ENCODE data around the gene HOXB5.

The HOXB5 gene

DNA sequence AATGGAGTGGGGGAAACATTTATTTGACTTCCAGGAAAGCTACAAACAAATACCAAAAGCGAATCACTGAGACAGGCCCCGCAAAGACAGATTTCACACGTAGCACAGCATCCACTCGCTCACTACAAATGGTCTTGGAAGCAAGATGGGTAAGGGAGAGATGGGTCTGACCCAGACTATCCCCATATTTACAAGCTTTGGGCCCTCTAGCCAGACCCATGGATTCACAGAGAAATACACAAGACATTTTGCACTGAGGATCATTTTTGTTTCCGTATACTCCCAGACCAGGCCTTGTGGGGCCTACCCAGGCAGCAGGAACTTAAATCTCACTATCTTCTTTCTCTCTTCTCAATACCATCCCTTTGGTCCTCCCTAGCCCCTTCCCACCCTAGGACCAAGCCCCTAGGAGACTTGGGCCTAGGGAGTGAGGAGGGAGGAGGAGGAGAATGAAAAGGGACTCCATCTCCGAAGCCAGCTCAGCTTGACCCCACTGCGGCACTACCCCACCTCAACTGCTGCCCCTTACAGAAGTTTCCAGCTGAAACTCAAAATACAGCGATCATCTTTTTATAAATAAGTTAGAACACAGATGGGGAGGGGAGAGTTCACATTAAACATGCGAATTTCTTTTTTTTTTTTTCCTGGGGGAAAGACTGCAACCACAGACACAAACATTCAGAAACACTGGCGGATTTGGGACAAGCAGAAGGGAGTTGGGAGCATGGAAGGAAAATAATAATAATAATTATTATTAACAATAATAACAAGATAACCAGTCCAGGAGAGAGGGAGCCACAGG lies 2.1 kb downstream of the HOXB5 start:
- Histone ChIP-seq H4K91ac (ENCODE audit: low read depth, low read length, poor library complexity) (no peak overlapping the region), H4K8ac (ENCODE audit: low read depth, low read length) (no peak overlapping the region), H3K14ac (ENCODE audit: low read length) (no peak overlapping the region), H2BK12ac (ENCODE audit: low read length) (no peak overlapping the region), H3K36me3 (replicated peaks in 1 of 2; ENCODE audit: control insufficient read depth in 2 of 2, insufficient read depth in 2 of 2, low read length in 2 of 2) (no peaks in the 10 kb centered on the region), H3K27me3 (ENCODE audit: control insufficient read depth in 3 of 3, insufficient read depth in 3 of 3, low read depth in 1 of 3, low read length in 3 of 3) (peaks cover 59 to 100% (median 100%) of the 10 kb centered on the region in 3 experiments), H3K23ac (ENCODE audit: low read depth, low read length, poor library complexity) (no peak overlapping the region), H3K9me3 (replicated peaks in 1 of 2; ENCODE audit: control insufficient read depth in 2 of 2, insufficient read depth in 1 of 2, low read depth in 1 of 2, low read length in 2 of 2) (peaks cover 0 to 1% of the 10 kb centered on the region in 2 donors), H2AK5ac (ENCODE audit: low read depth, low read length) (no peak overlapping the region), H2BK15ac (ENCODE audit: low read length) (no peak overlapping the region), H3K4me2 (ENCODE audit: insufficient read depth, low read length, poor library complexity, severe bottlenecking) (no peak overlapping the region), H2BK5ac (ENCODE audit: low read length) (no peak overlapping the region), H3K4ac (ENCODE audit: low read length) (no peak overlapping the region), H3K9ac (ENCODE audit: low read depth, low read length, poor library complexity) (no peak overlapping the region), H3K4me3 (ENCODE audit: low read length in 2 of 2) (no peak overlapping the region), H3K4me1 (ENCODE audit: control insufficient read depth in 2 of 2, insufficient read depth in 1 of 2, low read depth in 1 of 2, low read length in 2 of 2) (no peaks in the 10 kb centered on the region), H2AFZ (ENCODE audit: low read length) (no peak overlapping the region), H3K27ac (replicated peaks; ENCODE audit: low read length) (no peak overlapping the region), H2BK120ac (ENCODE audit: low read depth, low read length) (no peak overlapping the region), H3K79me1 (ENCODE audit: low read depth, low read length) (no peaks in the 10 kb centered on the region), H3K18ac (ENCODE audit: low read length) (no peak overlapping the region)
- WGBS, 2 donors (ENCODE audit: extremely low coverage in 2 of 2, insufficient read length in 2 of 2, insufficient replicate concordance in 1 of 2), result no CpG with 5 or more reads among the region's 10 CpGs
- DNase-seq (ENCODE audit: low spot score), result no peak

- Histone ChIP-seq H3K27me3 (ENCODE audit: control insufficient read depth in 3 of 3, insufficient read depth in 3 of 3, low read depth in 1 of 3, low read length in 3 of 3) (peaks cover 58 to 100% (median 100%) of the 10 kb centered on the region in 3 experiments), H3K36me3 (replicated peaks in 1 of 2; ENCODE audit: control insufficient read depth in 2 of 2, insufficient read depth in 2 of 2, low read length in 2 of 2) (no peaks in the 10 kb centered on the region), H4K8ac (ENCODE audit: low read depth, low read length) (no peak overlapping the region), H3K4me2 (ENCODE audit: insufficient read depth, low read length, poor library complexity, severe bottlenecking) (no peak overlapping the region), H4K91ac (ENCODE audit: low read depth, low read length, poor library complexity) (no peak overlapping the region), H3K4me1 (ENCODE audit: control insufficient read depth in 2 of 2, insufficient read depth in 1 of 2, low read depth in 1 of 2, low read length in 2 of 2) (no peaks in the 10 kb centered on the region), H3K27ac (replicated peaks; ENCODE audit: low read length) (no peak overlapping the region), H3K23ac (ENCODE audit: low read depth, low read length, poor library complexity) (no peak overlapping the region), H2BK15ac (ENCODE audit: low read length) (no peak overlapping the region), H2BK5ac (ENCODE audit: low read length) (no peak overlapping the region), H2BK120ac (ENCODE audit: low read depth, low read length) (no peak overlapping the region), H3K79me1 (ENCODE audit: low read depth, low read length) (no peaks in the 10 kb centered on the region), H3K18ac (ENCODE audit: low read length) (no peak overlapping the region), H3K9me3 (replicated peaks in 1 of 2; ENCODE audit: control insufficient read depth in 2 of 2, insufficient read depth in 1 of 2, low read depth in 1 of 2, low read length in 2 of 2) (peaks cover 0 to 1% of the 10 kb centered on the region in 2 donors), H3K4me3 (ENCODE audit: low read length in 2 of 2) (no peak overlapping the region), H2BK12ac (ENCODE audit: low read length) (no peak overlapping the region), H2AK5ac (ENCODE audit: low read depth, low read length) (no peak overlapping the region), H2AFZ (ENCODE audit: low read length) (no peak overlapping the region), H3K4ac (ENCODE audit: low read length) (no peak overlapping the region), H3K14ac (ENCODE audit: low read length) (no peak overlapping the region), H3K9ac (ENCODE audit: low read depth, low read length, poor library complexity) (no peak overlapping the region)
- DNase-seq (ENCODE audit: low spot score), result no peak
These were observed 2.9 kb downstream of the HOXB5 start for GRCh38 chr17:48590607-48591161.

DNA sequence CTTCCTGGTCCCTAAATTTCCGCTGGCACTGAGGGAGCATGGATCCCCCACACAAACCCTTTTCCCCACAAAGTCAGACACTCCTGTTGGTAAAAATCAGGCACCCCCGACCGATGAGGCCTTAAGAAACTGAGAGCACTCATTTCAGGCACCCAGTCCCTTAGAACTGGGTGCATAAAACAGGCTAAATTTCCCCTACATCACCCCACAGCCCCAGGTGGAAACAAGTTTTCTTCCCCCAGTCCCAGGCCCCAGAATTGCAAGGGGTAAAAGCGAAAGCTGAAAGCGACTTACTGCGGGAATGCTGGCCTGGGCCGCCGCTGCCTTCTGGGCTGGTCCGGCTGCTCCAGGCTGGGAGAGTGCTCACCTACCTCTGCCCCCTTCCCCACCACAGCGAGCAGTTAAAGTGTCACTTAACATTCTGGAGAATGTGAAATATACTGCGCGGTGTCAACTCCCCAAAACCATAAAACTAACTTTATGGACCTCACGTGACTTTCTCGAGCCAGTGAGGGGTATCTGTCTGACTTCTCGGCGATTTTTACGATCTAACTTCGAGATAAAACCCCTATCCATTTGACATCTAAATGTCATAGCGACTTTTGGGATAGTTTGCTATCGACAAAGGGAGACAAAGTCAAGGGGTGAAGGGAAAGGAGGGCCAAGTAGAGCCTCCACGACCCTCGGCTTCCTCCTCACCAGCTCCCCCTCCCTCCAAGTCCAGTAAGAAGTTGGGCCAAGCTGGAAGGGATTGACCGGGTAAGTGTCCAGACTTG lies 3.6 kb downstream of the HOXB5 start, which contains the start of gene HOXB3:
HOXB3 (minus strand) TSS at position 411 of the 776 bp plus-strand sequence. CDS start 37,767 bp downstream, outside the sequence.
- no CpG with 5 or more reads among the region's 23 CpGs for WGBS, 2 donors (ENCODE audit: extremely low coverage in 2 of 2, insufficient read length in 2 of 2, insufficient replicate concordance in 1 of 2)
- no peak within 1 kb of the TSS for H3K27ac ChIP-seq (replicated peaks; ENCODE audit: low read length)

More for the DNA sequence above, 3.6 kb downstream of the HOXB5 start, which contains the start of gene HOXB3:
- H3K4me3 ChIP-seq (ENCODE audit: low read length in 2 of 2), result no peak within 1 kb of the TSS
- no peak within 1 kb of the TSS for H2BK12ac ChIP-seq (ENCODE audit: low read length)
- no peak within 1 kb of the TSS for H4K91ac ChIP-seq (ENCODE audit: low read depth, low read length, poor library complexity)
- H3K79me1 ChIP-seq (ENCODE audit: low read depth, low read length), result no peaks in the 10 kb centered on the region
- no peak within 1 kb of the TSS for H2BK120ac ChIP-seq (ENCODE audit: low read depth, low read length)
- no peaks in the 10 kb centered on the region for H3K36me3 ChIP-seq (replicated peaks in 1 of 2; ENCODE audit: control insufficient read depth in 2 of 2, insufficient read depth in 2 of 2, low read length in 2 of 2)
- H2BK5ac ChIP-seq (ENCODE audit: low read length), result no peak within 1 kb of the TSS
- no peak within 1 kb of the TSS for H3K9ac ChIP-seq (ENCODE audit: low read depth, low read length, poor library complexity)
- no peak within 1 kb of the TSS for H2AK5ac ChIP-seq (ENCODE audit: low read depth, low read length)
- H3K4ac ChIP-seq (ENCODE audit: low read length), result no peak within 1 kb of the TSS
- no peaks in the 10 kb centered on the region for H3K4me1 ChIP-seq (ENCODE audit: control insufficient read depth in 2 of 2, insufficient read depth in 1 of 2, low read depth in 1 of 2, low read length in 2 of 2)
- no peak within 1 kb of the TSS for H2AFZ ChIP-seq (ENCODE audit: low read length)
- H3K23ac ChIP-seq (ENCODE audit: low read depth, low read length, poor library complexity), result no peak within 1 kb of the TSS
- peaks cover 58 to 100% (median 100%) of the 10 kb centered on the region in 3 experiments for H3K27me3 ChIP-seq (ENCODE audit: control insufficient read depth in 3 of 3, insufficient read depth in 3 of 3, low read depth in 1 of 3, low read length in 3 of 3)
- no peak within 1 kb of the TSS for H3K14ac ChIP-seq (ENCODE audit: low read length)
- H4K8ac ChIP-seq (ENCODE audit: low read depth, low read length), result no peak within 1 kb of the TSS
- no peak within 1 kb of the TSS for H3K4me2 ChIP-seq (ENCODE audit: insufficient read depth, low read length, poor library complexity, severe bottlenecking)
- no peak for DNase-seq (ENCODE audit: low spot score)
- H3K9me3 ChIP-seq (replicated peaks in 1 of 2; ENCODE audit: control insufficient read depth in 2 of 2, insufficient read depth in 1 of 2, low read depth in 1 of 2, low read length in 2 of 2), result peaks cover 0 to 1% of the 10 kb centered on the region in 2 donors
- H3K18ac ChIP-seq (ENCODE audit: low read length), result no peak within 1 kb of the TSS
- no peak within 1 kb of the TSS for H2BK15ac ChIP-seq (ENCODE audit: low read length)

Data from neuronal stem cell (in vitro differentiated cells).